MM.1S (cell line): ENCODE measurements around the gene CAPRIN1.

Experiments used
- DNase-seq: peaks from one replicate; pipeline ENCODE4 v3.0.0-alpha.2; 2015
- H2AFZ ChIP-seq: fragments of 300-600 bp; sonication (generic); 2 replicates; pipeline ENCODE4 v1.6.0; 2016; ENCODE audit warnings: antibody characterized with exemption, low read length
- H3F3A ChIP-seq: fragments of 300-600 bp; sonication (generic); 2 replicates; pipeline ENCODE4 v1.6.1; 2016; ENCODE audit warnings: mild to moderate bottlenecking, antibody characterized with exemption, low read length, moderate library complexity, mixed read lengths; ENCODE audit not compliant: insufficient read depth
- H3K27ac ChIP-seq: fragments of 300-600 bp; sonication (generic); 2 replicates; pipeline ENCODE4 v1.5.1; 2016; ENCODE audit warnings: mild to moderate bottlenecking, low read length
- H3K27me3 ChIP-seq: fragments of 300-600 bp; sonication (generic); replicated peaks from 2 replicates; pipeline ENCODE4 v1.6.0; 2016; ENCODE audit warnings: low read length; ENCODE audit not compliant: insufficient read depth
- H3K36me3 ChIP-seq: fragments of 300-600 bp; sonication (generic); replicated peaks from 2 replicates; pipeline ENCODE4 v1.6.1; 2016; ENCODE audit warnings: mild to moderate bottlenecking, low read length, mixed read lengths; ENCODE audit not compliant: insufficient read depth
- H3K4me1 ChIP-seq: fragments of 300-600 bp; sonication (generic); 2 replicates; pipeline ENCODE4 v1.6.1; 2016; ENCODE audit warnings: low read length, mixed read lengths
- H3K4me2 ChIP-seq: fragments of 300-600 bp; sonication (generic); 2 replicates; pipeline ENCODE4 v1.6.0; 2016; ENCODE audit warnings: low read depth, low read length
- H3K4me3 ChIP-seq: fragments of 300-600 bp; sonication (generic); 2 replicates; pipeline ENCODE4 v1.5.1; 2016; ENCODE audit warnings: low read length, mixed read lengths
- H3K79me2 ChIP-seq: fragments of 300-600 bp; sonication (generic); 2 replicates; pipeline ENCODE4 v1.6.1; 2016; ENCODE audit warnings: mixed run types, low read length, mixed read lengths
- H3K9ac ChIP-seq: fragments of 300-600 bp; sonication (generic); 2 replicates; pipeline ENCODE4 v1.6.1; 2016; ENCODE audit warnings: low read length, mixed read lengths
- H3K9me2 ChIP-seq: fragments of 300-600 bp; sonication (generic); replicated peaks from 2 replicates; pipeline ENCODE4 v1.6.1; 2016; ENCODE audit warnings: mild to moderate bottlenecking, low read length, mixed read lengths; ENCODE audit not compliant: insufficient read depth
- H3K9me3 ChIP-seq: fragments of 300-600 bp; sonication (generic); replicated peaks from 2 replicates; pipeline ENCODE4 v1.6.1; 2016; ENCODE audit warnings: mild to moderate bottlenecking, low read length, mixed read lengths; ENCODE audit not compliant: insufficient read depth
- H4K20me1 ChIP-seq: fragments of 300-600 bp; sonication (generic); 2 replicates; pipeline ENCODE4 v1.6.1; 2016; ENCODE audit warnings: mild to moderate bottlenecking, low read length, moderate library complexity, mixed read lengths; ENCODE audit not compliant: insufficient read depth
- EZH2 ChIP-seq: fragments of 300-600 bp; sonication (generic); optimal IDR thresholded peaks from 2 replicates; pipeline ENCODE3; 2017; ENCODE audit warnings: low read depth, mild to moderate bottlenecking, antibody characterized with exemption, low read length, mixed read lengths
- EZH2phosphoT487 ChIP-seq: fragments of 300-600 bp; sonication (generic); IDR thresholded peaks from 2 replicates; pipeline ENCODE4 v1.6.1; 2018; ENCODE audit warnings: antibody characterized with exemption, low read length
- TF ChIP-seq, protein P1 (sequence below): fragments of 300-600 bp; sonication (generic); IDR thresholded peaks from 2 replicates; pipeline ENCODE4 v1.5.1; 2016; ENCODE audit warnings: antibody characterized with exemption, low read length, mixed read lengths

CAPRIN1 gene

DNA sequence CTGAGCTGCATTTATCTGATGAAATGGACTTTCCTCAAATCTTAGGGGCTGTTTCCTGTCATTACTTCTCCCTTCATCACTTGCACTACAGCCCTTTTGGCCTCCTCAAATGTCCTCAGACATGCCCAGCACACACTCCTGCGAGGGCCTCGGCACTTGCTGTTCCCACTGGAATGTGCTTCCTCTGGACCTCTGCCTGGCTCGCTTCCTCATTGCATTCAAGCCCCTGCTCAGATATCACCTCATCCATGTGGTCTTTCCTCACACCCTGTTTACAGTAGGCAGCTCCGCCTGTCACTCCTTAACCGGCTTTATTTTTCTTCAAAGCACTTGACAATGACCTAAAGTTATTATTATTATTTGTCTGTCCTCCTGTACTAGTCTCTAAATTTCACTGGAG, 62.9 kb downstream of the CAPRIN1 start:
- no peak for TF ChIP-seq EZH2phosphoT487
- TF ChIP-seq, protein P1, sequence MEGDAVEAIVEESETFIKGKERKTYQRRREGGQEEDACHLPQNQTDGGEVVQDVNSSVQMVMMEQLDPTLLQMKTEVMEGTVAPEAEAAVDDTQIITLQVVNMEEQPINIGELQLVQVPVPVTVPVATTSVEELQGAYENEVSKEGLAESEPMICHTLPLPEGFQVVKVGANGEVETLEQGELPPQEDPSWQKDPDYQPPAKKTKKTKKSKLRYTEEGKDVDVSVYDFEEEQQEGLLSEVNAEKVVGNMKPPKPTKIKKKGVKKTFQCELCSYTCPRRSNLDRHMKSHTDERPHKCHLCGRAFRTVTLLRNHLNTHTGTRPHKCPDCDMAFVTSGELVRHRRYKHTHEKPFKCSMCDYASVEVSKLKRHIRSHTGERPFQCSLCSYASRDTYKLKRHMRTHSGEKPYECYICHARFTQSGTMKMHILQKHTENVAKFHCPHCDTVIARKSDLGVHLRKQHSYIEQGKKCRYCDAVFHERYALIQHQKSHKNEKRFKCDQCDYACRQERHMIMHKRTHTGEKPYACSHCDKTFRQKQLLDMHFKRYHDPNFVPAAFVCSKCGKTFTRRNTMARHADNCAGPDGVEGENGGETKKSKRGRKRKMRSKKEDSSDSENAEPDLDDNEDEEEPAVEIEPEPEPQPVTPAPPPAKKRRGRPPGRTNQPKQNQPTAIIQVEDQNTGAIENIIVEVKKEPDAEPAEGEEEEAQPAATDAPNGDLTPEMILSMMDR: no peak
- TF ChIP-seq EZH2: no peak
- no peak overlapping the region for H3K27ac ChIP-seq
- no peaks in the 10 kb centered on the region for H3K9me2 ChIP-seq
- no peak overlapping the region for H2AFZ ChIP-seq
- H3K9ac ChIP-seq: no peak overlapping the region
- H3K4me3 ChIP-seq: no peak overlapping the region
- H3K9me3 ChIP-seq: no peaks in the 10 kb centered on the region
- no peaks in the 10 kb centered on the region for H4K20me1 ChIP-seq
- no peaks in the 10 kb centered on the region for H3K4me1 ChIP-seq
- DNase-seq: no peak
- no peaks in the 10 kb centered on the region for H3K27me3 ChIP-seq
- H3K4me2 ChIP-seq: no peak overlapping the region
- peaks cover 17% of the 10 kb centered on the region for H3K36me3 ChIP-seq
- peaks cover 14% of the 10 kb centered on the region for H3K79me2 ChIP-seq
- no peaks in the 10 kb centered on the region for H3F3A ChIP-seq

DNA sequence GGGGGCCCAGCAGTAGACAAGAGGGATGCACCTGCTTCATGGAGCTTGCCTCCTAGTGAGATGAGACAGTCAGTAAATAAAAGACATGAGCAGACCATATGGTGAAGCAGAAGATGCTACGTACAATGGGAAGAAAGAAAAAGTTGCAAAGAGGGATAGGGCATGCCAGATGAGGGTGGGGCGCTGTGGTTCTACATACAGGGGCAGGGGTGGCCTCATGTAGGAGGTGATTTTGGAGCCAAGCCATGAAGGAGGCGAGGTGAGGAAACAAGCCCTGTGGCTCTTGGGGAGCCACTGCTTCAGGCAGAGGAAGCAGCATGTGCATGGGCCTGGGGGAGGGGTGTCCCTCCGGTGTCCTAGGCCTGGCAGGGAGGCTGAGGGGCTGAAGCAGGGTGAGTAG, 69.1 kb downstream of the CAPRIN1 start:
- no peaks in the 10 kb centered on the region for H3K27me3 ChIP-seq
- no peak for TF ChIP-seq EZH2phosphoT487
- TF ChIP-seq EZH2: no peak
- TF ChIP-seq, protein P1: no peak
- H4K20me1 ChIP-seq: no peaks in the 10 kb centered on the region
- no peaks in the 10 kb centered on the region for H3K9me3 ChIP-seq
- H3F3A ChIP-seq: no peaks in the 10 kb centered on the region
- no peak overlapping the region for H3K4me3 ChIP-seq
- H3K27ac ChIP-seq: no peak overlapping the region
- no peaks in the 10 kb centered on the region for H3K9me2 ChIP-seq
- H3K4me1 ChIP-seq: no peaks in the 10 kb centered on the region
- peaks cover 5% of the 10 kb centered on the region; the same call in 1 of the 2 replicates for H3K79me2 ChIP-seq
- no peak overlapping the region for H2AFZ ChIP-seq
- DNase-seq: no peak
- H3K36me3 ChIP-seq: peaks cover 17% of the 10 kb centered on the region
- no peak overlapping the region for H3K4me2 ChIP-seq
- H3K9ac ChIP-seq: no peak overlapping the region

DNA sequence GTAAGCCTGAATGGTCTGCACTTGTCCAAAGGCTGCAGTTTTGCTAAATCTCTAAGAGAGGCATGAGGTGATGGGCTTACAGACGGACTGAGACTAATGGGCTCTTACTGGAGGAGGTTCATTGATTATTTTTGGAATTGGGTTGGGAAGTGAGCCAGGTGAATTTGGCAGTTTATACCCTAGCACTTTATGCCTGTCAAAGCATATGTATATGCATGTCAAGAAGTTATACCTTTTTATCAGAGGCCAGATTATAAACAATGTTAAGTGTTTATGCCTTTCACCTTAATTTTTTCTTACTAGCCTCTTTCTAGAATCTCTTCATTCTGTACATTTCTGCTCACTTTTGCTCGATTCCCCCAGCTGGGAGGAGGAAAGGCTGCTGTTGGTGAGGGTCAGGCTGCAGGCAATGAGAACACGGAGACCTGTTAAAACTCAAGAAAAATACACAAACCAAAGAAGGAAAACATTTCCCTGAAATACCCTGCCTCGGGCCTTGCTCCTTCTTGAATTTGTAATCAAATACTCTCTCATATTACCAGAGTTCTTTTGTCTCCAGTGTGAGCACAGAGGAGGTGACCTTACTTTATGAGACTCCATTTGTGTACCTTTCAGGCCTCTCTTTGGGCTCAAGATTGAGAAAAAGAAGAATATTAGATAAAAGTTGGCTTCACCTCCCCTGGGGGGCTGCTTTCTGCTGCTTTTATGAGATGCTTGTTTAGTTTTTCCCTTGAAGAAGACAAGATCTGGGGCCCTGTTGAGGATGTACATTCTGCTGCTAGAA, 73.5 kb downstream of the CAPRIN1 start:
- no peak overlapping the region for H3K27ac ChIP-seq
- peaks cover 21% of the 10 kb centered on the region for H3K36me3 ChIP-seq
- H2AFZ ChIP-seq: no peak overlapping the region
- no peaks in the 10 kb centered on the region for H3K4me1 ChIP-seq
- H3K4me3 ChIP-seq: no peak overlapping the region
- H3K9ac ChIP-seq: no peak overlapping the region
- no peaks in the 10 kb centered on the region for H3K27me3 ChIP-seq
- TF ChIP-seq, protein P1: no peak
- TF ChIP-seq EZH2phosphoT487 (no peak), EZH2 (no peak)
- no peaks in the 10 kb centered on the region for H3F3A ChIP-seq
- peaks cover 5% of the 10 kb centered on the region; the same call in 1 of the 2 replicates for H3K79me2 ChIP-seq
- DNase-seq: no peak
- no peaks in the 10 kb centered on the region for H4K20me1 ChIP-seq
- no peaks in the 10 kb centered on the region for H3K9me3 ChIP-seq
- H3K4me2 ChIP-seq: no peak overlapping the region
- H3K9me2 ChIP-seq: no peaks in the 10 kb centered on the region
